NOMO-1 treated with DMSO at 0.1 percent for 48 hours (cell line): ENCODE data around the gene ASNSD1.
"Not testable (repeated sequence)": the region's sequence is repeated elsewhere in the genome, so short reads cannot be mapped to it uniquely, and the experiment has no call there.

ENCODE experiments used
- DNase-seq: peaks from one replicate; lab custom pipeline; 2025; ENCODE audit not compliant: unreplicated experiment; lab: John Stamatoyannopoulos, UW

ASNSD1 gene

GRCh38 chr2:189685540-189686229 is 24.4 kb downstream of the ASNSD1 start:
- DNase-seq: no peak

- not testable (repeated sequence) for DNase-seq
Observed at GRCh38 chr2:189687796-189688195, 26.5 kb downstream of the ASNSD1 start.

- no peak for DNase-seq
Observed at GRCh38 chr2:189696223-189696622, 35.0 kb downstream of the ASNSD1 start.

GRCh38 chr2:189698020-189698887 is 37.0 kb downstream of the ASNSD1 start:
- DNase-seq: peak; percentile 40

- no peak for DNase-seq
Observed at GRCh38 chr2:189700681-189701080, 39.4 kb downstream of the ASNSD1 start.

- no peak for DNase-seq
Observed at GRCh38 chr2:189702071-189702470, 40.8 kb downstream of the ASNSD1 start.

- no peak for DNase-seq
Observed at GRCh38 chr2:189709501-189710221, 48.4 kb downstream of the ASNSD1 start.

- not testable (repeated sequence) for DNase-seq
Observed at GRCh38 chr2:189717593-189717992, 56.3 kb downstream of the ASNSD1 start.

GRCh38 chr2:189719571-189719970 is 58.3 kb downstream of the ASNSD1 start:
- peak; percentile 64 for DNase-seq
